Stimulated activated naive CD8-positive, alpha-beta T cell treated with anti-CD3 and anti-CD28 coated beads, Interleukin-15, Interleukin-2, amounts not matched to agents 100 ng/mL and 50 ng/mL, for 24 hours (primary cell): ENCODE data around the gene AURKA.

Source experiments
- H3K27ac Mint-ChIP-seq: one replicate; pipeline ENCODE4 v1.8.0; 2021; ENCODE audit warnings: mild to moderate bottlenecking, mixed read lengths
- H3K27me3 Mint-ChIP-seq: one replicate; pipeline ENCODE4 v1.8.0; 2021; ENCODE audit warnings: mixed read lengths
- H3K36me3 Mint-ChIP-seq: one replicate; pipeline ENCODE4 v1.8.0; 2021; ENCODE audit warnings: low read depth, mixed read lengths
- H3K4me1 Mint-ChIP-seq: one replicate; pipeline ENCODE4 v1.8.0; 2021; ENCODE audit warnings: low read depth, mixed read lengths
- H3K4me3 Mint-ChIP-seq: one replicate; pipeline ENCODE4 v1.8.0; 2021; ENCODE audit warnings: mild to moderate bottlenecking, mixed read lengths
- H3K9me3 Mint-ChIP-seq: one replicate; pipeline ENCODE4 v1.8.0; 2021; ENCODE audit warnings: mixed read lengths

AURKA gene

DNA sequence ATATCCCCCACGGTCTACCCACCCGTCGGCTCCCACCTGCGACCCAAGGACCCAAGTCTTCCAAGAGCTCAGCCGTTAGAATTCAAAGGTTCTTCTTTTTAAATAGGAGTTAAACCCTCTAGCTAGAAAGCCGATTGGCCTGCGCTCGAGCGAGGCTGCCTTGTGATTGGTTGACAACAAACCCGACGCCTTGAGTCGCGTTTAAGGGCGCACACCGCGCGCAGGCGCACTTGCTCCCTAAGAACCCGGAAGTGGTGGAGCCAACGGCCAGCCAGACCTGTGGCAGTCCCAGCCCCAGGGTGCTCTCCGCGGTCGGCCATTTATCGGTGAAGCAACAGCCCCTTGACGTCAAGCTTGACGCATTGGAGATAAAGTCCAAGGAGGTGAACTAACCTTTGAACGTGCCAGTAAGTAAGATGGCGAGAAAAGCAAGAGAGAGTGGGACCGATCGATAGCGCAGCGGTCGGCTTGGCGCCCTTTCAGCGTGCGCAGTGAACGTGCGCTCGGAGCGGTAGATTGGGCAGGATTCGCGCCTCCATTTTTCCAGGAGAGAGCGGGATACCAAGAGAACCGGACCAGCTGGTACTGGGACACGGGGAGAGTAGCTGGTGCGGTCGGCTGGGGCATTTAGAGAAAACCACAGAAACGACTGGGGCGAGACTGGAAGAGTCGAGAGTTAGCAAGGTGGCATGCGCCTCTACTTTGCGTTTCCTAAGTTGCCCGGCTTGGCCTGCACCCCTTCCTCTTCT, at the start of gene AURKA, which contains the start of gene CSTF1:
AURKA (minus strand) TSS at position 84 of the 749 bp plus-strand sequence. CDS start 4,018 bp downstream, outside the sequence.
CSTF1 (plus strand) TSS at position 514 of the 749 bp plus-strand sequence. CDS start 2,908 bp downstream, outside the sequence.
- no peak within 1 kb of the TSS for H3K4me3 Mint-ChIP-seq
- H3K36me3 Mint-ChIP-seq: peaks cover 55% of the 10 kb centered on the region
- no peaks in the 10 kb centered on the region for H3K27me3 Mint-ChIP-seq
- no peak within 1 kb of the TSS for H3K27ac Mint-ChIP-seq
- H3K4me1 Mint-ChIP-seq: peaks cover 40% of the 10 kb centered on the region
- H3K9me3 Mint-ChIP-seq: no peaks in the 10 kb centered on the region

DNA sequence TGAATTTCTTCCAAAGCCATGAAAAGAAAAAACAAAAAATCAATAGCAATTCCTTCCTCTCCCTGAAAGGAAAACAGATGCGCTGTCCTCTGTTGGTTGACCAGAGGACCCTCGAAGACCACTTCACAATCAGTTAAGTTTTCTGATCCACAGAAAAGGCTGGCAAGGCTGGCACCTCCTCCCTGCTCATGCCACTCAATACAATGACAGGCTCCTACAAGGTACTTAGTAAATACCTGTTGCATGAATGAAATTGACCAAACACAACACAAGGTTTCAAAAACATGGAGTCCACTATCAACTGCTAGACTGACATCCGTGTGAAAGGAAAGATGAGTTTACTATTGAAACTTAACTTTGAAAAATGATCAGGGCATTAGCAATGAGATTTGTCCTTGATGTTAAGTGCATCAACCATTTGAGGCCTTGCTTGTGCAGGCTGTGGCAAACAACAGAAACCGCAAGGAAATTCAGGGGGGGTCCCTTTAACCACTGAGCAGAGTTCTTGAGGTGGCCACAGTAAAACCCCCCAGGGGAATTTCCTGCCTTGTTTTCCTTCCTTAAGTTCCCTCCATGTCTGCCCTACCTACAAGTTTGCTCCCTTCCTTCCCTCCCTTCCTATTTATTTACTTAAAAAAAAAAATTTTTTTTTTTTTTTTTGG, 48.5 kb upstream of the AURKA start:
- peak overlapping the region; percentile 97 for H3K27ac Mint-ChIP-seq
- no peaks in the 10 kb centered on the region for H3K27me3 Mint-ChIP-seq
- H3K36me3 Mint-ChIP-seq: peaks cover 17% of the 10 kb centered on the region
- peaks cover 65% of the 10 kb centered on the region for H3K4me1 Mint-ChIP-seq
- H3K9me3 Mint-ChIP-seq: no peaks in the 10 kb centered on the region
- peak overlapping the region; percentile 74 for H3K4me3 Mint-ChIP-seq

DNA sequence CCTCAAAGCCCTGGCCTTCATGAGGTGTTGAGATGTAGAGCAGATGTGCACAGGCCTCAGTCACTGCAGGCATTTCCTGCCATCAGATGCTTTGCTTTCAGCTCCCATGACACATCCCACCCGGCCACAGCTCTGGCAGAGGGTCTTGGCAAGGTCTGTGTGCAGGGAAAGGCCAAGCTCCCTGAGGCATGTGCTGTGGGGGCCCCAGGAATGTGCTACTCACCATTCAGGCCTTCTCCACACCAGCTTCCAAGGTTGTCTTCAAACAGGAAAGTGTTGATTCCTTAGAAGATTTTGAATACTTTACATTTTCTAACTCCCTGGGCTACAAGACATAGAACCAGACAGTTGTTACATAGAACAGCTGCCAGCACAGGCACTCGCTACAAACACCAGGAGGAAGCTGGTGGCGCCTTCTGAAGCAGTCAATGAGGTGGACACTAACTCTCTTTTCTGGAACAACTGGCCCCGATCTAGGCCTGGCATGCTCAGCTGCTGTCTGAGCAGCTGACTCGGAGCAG, 47.8 kb upstream of the AURKA start:
- peaks cover 12% of the 10 kb centered on the region for H3K36me3 Mint-ChIP-seq

DNA sequence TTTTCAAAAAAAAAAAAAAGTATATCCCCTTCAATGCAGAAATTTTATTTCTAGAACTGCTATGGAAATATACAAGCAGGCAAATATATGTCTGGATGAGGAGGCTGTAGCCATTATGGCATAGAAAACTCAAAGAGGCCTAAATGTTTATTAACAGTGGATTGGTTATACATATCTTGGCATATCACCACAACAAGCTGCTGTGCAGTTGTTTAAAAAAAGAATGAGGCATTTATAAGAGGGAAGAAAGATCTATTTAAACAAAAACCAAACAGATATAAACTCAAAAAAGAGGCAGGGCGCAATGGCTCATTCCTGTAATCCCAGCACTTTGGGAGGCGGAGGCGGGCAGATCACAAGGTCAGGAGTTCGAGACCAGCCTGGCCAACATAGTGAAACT, 46.3 kb upstream of the AURKA start:
- Mint-ChIP-seq H3K4me3 (no peak overlapping the region), H3K36me3 (peaks cover 7% of the 10 kb centered on the region), H3K27me3 (no peaks in the 10 kb centered on the region), H3K9me3 (no peaks in the 10 kb centered on the region), H3K27ac (no peak overlapping the region), H3K4me1 (peaks cover 81% of the 10 kb centered on the region)

More for the DNA sequence above, 47.8 kb upstream of the AURKA start:
- Mint-ChIP-seq H3K4me3 (peak overlapping the region; percentile 74), H3K9me3 (no peaks in the 10 kb centered on the region), H3K27me3 (no peaks in the 10 kb centered on the region), H3K27ac (peak overlapping the region; percentile 97), H3K4me1 (peaks cover 71% of the 10 kb centered on the region)

DNA sequence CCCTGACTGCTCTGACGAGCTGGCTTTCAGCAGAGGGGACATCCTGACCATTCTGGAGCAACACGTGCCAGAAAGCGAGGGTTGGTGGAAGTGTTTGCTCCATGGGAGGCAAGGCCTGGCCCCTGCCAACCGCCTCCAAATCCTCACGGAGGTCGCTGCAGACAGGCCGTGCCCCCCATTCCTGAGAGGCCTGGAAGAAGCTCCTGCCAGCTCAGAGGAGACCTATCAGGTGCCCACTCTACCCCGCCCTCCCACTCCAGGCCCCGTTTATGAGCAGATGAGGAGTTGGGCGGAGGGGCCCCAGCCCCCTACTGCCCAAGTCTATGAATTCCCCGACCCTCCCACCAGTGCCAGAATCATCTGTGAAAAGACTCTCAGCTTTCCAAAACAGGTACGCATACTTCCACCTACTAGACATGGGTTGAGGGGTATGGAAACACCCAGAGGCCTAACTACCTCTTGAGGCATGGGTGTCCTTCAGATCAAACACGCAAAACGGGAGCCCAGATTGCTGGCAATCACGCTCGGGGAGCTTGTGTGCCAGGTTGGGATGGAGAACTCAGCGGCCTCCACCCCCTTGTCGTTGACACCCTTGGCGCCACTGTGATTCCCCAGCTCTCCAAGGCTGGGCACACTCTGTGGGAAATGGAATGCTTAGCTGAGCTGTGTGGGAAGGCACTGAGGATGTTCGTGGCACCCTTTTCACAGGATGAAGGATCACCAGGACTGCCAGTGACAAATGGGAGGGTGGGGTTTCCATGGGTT, 45.4 kb upstream of the AURKA start:
- Mint-ChIP-seq H3K4me3 (no peak overlapping the region), H3K36me3 (peaks cover 11% of the 10 kb centered on the region), H3K4me1 (peaks cover 79% of the 10 kb centered on the region), H3K27ac (peak overlapping the region; percentile 65), H3K27me3 (no peaks in the 10 kb centered on the region), H3K9me3 (no peaks in the 10 kb centered on the region)

DNA sequence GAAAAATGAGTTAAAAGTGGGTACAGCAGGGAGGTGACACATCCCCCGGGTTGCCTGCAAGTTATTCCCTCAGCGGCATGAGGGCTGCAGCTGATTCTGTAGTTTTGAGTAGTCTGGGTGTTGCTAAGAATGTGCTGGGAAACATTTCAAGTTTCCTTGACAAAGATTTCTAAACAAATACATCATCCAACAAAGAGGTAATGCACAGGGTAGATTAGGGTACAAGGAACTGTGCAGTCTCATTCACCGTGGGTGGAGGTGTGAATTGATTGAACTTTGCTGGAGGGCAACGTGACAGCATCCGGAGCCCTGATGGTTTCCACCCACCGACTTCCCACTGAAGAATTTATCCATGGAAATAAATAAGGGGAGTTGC, 41.9 kb upstream of the AURKA start:
- H3K27ac Mint-ChIP-seq: peak overlapping the region; percentile 84
- H3K27me3 Mint-ChIP-seq: no peaks in the 10 kb centered on the region
- H3K4me3 Mint-ChIP-seq: no peak overlapping the region
- H3K36me3 Mint-ChIP-seq: peaks cover 16% of the 10 kb centered on the region
- H3K4me1 Mint-ChIP-seq: peaks cover 73% of the 10 kb centered on the region
- no peaks in the 10 kb centered on the region for H3K9me3 Mint-ChIP-seq

DNA sequence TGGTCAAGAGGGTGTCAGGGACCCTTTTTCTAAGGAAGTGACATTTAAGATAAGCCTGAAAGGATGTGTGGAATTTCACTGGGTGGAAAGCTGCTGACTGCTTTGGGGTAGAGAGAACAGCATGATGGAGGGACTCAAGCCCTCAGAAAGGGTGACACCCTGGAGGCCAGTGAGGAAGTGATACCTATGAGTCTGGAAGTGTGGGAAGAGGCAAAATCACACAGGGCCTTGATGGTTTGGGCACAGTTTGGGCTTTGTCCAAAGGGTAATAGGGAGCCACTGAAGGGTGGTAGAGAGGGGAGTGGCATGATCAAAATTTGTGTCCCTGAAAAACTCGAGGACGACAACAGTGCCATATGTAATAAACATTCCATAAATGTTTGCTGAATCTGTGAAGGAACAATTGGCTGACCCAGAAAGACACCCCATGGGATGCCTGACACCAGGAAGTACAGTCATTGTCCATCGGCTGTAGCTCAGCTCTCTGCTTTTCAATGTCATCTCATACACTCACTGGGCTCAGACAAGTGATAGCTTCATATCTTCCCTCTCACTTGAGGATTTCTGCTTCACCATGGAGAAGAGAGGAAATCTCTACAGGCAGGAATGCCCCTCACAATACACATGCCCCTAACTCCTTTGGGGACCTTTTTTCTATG, 41.3 kb upstream of the AURKA start:
- Mint-ChIP-seq H3K27ac (peak overlapping the region; percentile 84), H3K27me3 (no peaks in the 10 kb centered on the region), H3K4me1 (peaks cover 74% of the 10 kb centered on the region), H3K36me3 (peaks cover 16% of the 10 kb centered on the region), H3K9me3 (no peaks in the 10 kb centered on the region), H3K4me3 (no peak overlapping the region)

DNA sequence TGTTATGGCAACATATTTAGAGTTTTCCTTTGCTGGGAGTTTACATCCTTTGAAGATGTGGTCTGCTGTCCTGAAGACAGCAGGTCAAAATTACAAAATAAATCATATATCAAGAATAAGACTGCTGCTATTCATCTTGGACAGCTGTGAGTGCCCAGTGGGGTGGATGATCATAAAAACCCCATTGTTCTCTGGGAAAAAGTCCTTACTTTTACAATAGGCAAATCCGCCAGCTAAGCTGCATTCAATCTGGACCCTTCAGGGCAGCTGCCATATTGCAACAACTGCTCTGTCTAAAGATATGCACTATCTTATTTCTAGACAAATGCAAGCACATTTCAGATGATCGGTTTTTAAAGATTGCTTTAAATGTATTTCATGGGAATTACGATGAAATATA, 39.5 kb upstream of the AURKA start:
- peaks cover 16% of the 10 kb centered on the region for H3K36me3 Mint-ChIP-seq
- H3K27me3 Mint-ChIP-seq: no peaks in the 10 kb centered on the region
- H3K4me3 Mint-ChIP-seq: no peak overlapping the region

DNA sequence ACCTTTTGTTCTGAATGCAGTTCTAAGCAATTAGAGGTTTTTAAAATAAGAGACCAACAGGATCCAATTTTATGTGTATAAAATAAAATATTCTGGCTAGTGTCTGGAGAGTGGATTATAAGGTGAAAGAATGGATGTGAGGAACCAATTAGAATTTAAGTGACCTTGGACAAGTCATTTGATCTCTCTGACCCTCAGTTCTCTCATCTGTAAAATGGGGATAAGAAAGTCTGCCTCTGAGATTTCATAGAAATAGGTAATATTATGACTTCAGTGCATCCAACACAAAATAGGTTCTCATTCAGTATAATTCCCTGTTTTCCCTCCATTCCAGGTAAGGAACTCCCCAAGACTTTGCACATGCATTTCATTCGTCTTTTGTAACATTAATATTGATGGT, 38.9 kb upstream of the AURKA start:
- no peak overlapping the region for H3K4me3 Mint-ChIP-seq
- no peaks in the 10 kb centered on the region for H3K27me3 Mint-ChIP-seq
- H3K36me3 Mint-ChIP-seq: peaks cover 16% of the 10 kb centered on the region
- peaks cover 77% of the 10 kb centered on the region for H3K4me1 Mint-ChIP-seq
- H3K9me3 Mint-ChIP-seq: no peaks in the 10 kb centered on the region
- no peak overlapping the region for H3K27ac Mint-ChIP-seq

More for the DNA sequence above, 39.5 kb upstream of the AURKA start:
- H3K9me3 Mint-ChIP-seq: no peaks in the 10 kb centered on the region
- no peak overlapping the region for H3K27ac Mint-ChIP-seq
- peaks cover 75% of the 10 kb centered on the region for H3K4me1 Mint-ChIP-seq

DNA sequence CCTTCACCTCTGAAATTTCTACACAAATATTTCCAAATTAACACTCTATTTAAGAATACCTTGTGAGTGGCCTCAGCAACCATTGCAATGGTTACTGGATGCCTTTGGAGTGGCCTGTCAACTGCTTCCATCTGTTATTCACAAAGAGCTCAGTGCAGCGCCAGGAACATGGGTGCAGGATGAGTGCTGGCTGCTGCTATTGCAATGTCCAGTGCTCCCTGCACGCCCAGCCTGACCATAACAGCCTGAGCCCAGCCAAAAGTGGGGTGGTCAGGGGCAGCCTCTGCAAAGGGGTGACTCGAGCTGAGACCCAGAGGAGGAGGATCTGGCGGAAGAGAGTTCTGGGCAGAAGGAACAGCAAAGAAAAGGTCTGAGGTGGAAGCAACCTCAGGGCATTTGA, 38.4 kb upstream of the AURKA start:
- Mint-ChIP-seq H3K27me3 (no peaks in the 10 kb centered on the region), H3K4me3 (peak overlapping the region; percentile 70), H3K4me1 (peaks cover 75% of the 10 kb centered on the region), H3K27ac (peak overlapping the region; percentile 94), H3K9me3 (no peaks in the 10 kb centered on the region), H3K36me3 (peaks cover 16% of the 10 kb centered on the region)

DNA sequence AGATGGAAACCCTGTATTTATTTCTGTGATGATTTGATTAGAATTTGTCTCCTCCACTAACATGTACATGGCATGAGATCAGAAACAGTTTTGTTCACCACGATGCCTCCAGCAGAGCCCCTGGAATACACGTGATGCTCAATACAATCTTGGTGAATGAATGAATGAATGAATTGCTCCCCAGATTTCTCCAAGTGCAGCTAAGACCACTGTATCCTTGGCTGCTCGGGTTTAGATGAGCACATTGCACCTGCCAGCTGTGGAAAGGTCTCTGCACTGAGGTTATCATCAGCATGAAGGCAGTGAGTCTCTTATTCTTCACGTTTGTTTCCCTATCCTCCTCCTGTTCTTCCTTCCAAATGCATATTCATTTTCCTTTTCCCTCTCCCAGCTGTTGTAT, 37.9 kb upstream of the AURKA start:
- Mint-ChIP-seq H3K27ac (peak overlapping the region; percentile 94), H3K36me3 (peaks cover 16% of the 10 kb centered on the region)

DNA sequence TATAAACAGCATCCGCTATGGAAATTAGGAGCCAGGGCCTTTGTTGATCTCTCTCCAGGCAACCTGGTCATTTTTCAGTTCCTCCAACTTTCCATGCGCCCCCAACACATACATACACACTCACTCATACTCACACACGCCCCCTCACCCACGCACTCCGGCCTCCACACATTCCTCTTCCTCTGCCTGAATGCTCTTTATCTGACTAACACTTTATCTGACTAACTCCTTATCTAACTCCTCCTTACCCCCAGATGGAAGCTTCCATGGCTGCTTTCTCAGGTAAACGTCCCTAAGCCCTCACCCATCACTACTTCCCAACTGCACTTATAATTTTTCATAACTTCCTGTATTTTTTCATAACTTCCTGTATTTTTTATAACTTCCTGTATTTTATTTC, 37.5 kb upstream of the AURKA start:
- Mint-ChIP-seq H3K27me3 (no peaks in the 10 kb centered on the region), H3K27ac (peak overlapping the region; percentile 94), H3K4me3 (peak overlapping the region; percentile 70), H3K36me3 (peaks cover 16% of the 10 kb centered on the region), H3K9me3 (no peaks in the 10 kb centered on the region), H3K4me1 (peaks cover 74% of the 10 kb centered on the region)

More for the DNA sequence above, 37.9 kb upstream of the AURKA start:
- H3K4me3 Mint-ChIP-seq: peak overlapping the region; percentile 70
- H3K4me1 Mint-ChIP-seq: peaks cover 74% of the 10 kb centered on the region
- no peaks in the 10 kb centered on the region for H3K27me3 Mint-ChIP-seq
- H3K9me3 Mint-ChIP-seq: no peaks in the 10 kb centered on the region

DNA sequence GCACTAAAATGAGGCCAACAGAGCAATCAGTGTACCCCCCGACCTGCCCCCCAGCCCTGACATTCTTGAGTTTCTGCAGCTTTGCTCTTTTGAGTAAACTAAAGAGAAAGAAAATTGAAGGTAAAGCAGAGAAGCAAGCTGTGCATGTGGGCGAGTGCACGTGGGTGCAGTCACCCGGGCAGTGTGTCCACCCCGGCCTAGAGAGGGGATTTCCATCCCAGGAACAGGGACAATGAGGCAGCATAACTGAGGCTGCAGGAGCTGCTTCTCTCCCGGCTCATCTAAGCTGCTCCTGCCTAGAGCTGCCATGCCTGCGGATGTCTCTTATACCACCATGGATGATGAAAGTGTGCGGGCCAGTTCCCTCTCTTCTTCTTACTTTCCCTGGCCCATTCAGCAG, 36.9 kb upstream of the AURKA start:
- Mint-ChIP-seq H3K36me3 (peaks cover 16% of the 10 kb centered on the region), H3K4me1 (peaks cover 76% of the 10 kb centered on the region), H3K4me3 (peak overlapping the region; percentile 70), H3K9me3 (no peaks in the 10 kb centered on the region), H3K27me3 (no peaks in the 10 kb centered on the region), H3K27ac (peak overlapping the region; percentile 94)

DNA sequence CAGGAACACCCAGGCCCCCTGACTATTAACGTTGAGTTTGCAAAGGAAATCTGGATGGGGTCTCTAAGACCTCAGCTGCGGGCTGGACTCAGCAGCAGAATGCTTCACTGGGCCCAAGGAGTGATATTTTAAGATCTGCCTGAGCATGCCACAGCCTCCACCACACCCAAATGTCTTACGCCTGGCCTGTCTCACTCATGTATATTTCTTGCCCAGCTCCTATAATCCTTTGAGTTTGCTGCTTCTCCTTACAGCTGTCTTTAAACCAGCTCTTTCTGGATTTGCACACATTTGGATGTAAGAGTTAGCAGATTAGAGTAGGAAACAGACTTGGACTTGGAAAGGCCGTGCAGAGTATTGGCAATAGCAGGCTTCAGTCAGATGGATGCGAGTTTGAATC, 36.4 kb upstream of the AURKA start:
- no peaks in the 10 kb centered on the region for H3K9me3 Mint-ChIP-seq
- peak overlapping the region; percentile 94 for H3K27ac Mint-ChIP-seq
- H3K27me3 Mint-ChIP-seq: no peaks in the 10 kb centered on the region
- H3K36me3 Mint-ChIP-seq: peaks cover 16% of the 10 kb centered on the region
- peaks cover 76% of the 10 kb centered on the region for H3K4me1 Mint-ChIP-seq
- H3K4me3 Mint-ChIP-seq: no peak overlapping the region
